H9 (cell line): ENCODE results near the gene PARP8. TPM values are rescaled to one million over a fixed set of nuclear protein-coding genes. Genes with fewer than 3 reads are reported as not detected.

Experiments
- DNase-seq: peaks from one replicate; pipeline ENCODE4 v3.0.0-alpha.2; 2017
- H2AFZ ChIP-seq: one replicate; pipeline ENCODE4 v1.6.1; 2013; ENCODE audit warnings: mild to moderate bottlenecking, low read length, control low read depth, moderate library complexity
- H2AK5ac ChIP-seq: 2 replicates; pipeline ENCODE4 v1.6.1; 2013; ENCODE audit warnings: low read length, control low read depth, mixed read lengths; ENCODE audit not compliant: insufficient read length
- H2BK120ac ChIP-seq: one replicate; pipeline ENCODE4 v1.6.1; 2013; ENCODE audit warnings: low read depth, mild to moderate bottlenecking, low read length, control low read depth, inconsistent platforms; ENCODE audit not compliant: poor library complexity, severe bottlenecking
- H2BK12ac ChIP-seq: 2 replicates; pipeline ENCODE4 v1.6.1; 2013; ENCODE audit warnings: low read length, control low read depth, mixed read lengths, low read depth; ENCODE audit not compliant: insufficient read length
- H2BK15ac ChIP-seq: 2 replicates; pipeline ENCODE4 v1.6.1; 2013; ENCODE audit warnings: low read depth, low read length, control low read depth
- H2BK20ac ChIP-seq: one replicate; pipeline ENCODE4 v1.6.1; 2013; ENCODE audit warnings: low read depth, mild to moderate bottlenecking, low read length, control low read depth, inconsistent platforms; ENCODE audit not compliant: poor library complexity, severe bottlenecking
- H2BK5ac ChIP-seq: 2 replicates; pipeline ENCODE4 v1.6.1; 2013; ENCODE audit warnings: low read length, control low read depth, mixed read lengths; ENCODE audit not compliant: insufficient read length
- H3K14ac ChIP-seq: 2 replicates; pipeline ENCODE4 v1.6.1; 2013; ENCODE audit warnings: low read length, control low read depth; ENCODE audit not compliant: insufficient read depth
- H3K18ac ChIP-seq: 2 replicates; pipeline ENCODE4 v1.6.1; 2013; ENCODE audit warnings: low read depth, mild to moderate bottlenecking, mixed read lengths, low read length, control low read depth; ENCODE audit not compliant: insufficient read length
- H3K23ac ChIP-seq: 2 replicates; pipeline ENCODE4 v1.6.1; 2013; ENCODE audit warnings: low read length, control low read depth, mixed read lengths, low read depth; ENCODE audit not compliant: insufficient read length
- H3K23me2 ChIP-seq: 2 replicates; pipeline ENCODE4 v1.6.1; 2013; ENCODE audit warnings: low read depth, mild to moderate bottlenecking, mixed read lengths, low read length, control low read depth; ENCODE audit not compliant: insufficient read length, poor library complexity, severe bottlenecking
- H3K27ac ChIP-seq: 2 replicates; pipeline ENCODE4 v1.5.1; 2013; ENCODE audit warnings: low read length, control low read depth, mixed read lengths, low read depth; ENCODE audit not compliant: insufficient read length
- H3K27me3 ChIP-seq: 2 replicates; pipeline ENCODE4 v1.6.1; 2013; ENCODE audit warnings: low read length, control low read depth, inconsistent platforms; ENCODE audit not compliant: insufficient read depth
- H3K4ac ChIP-seq: 2 replicates; pipeline ENCODE4 v1.6.1; 2013; ENCODE audit warnings: low read depth, mild to moderate bottlenecking, control low read depth, inconsistent platforms, low read length, moderate library complexity
- H3K4me1 ChIP-seq: 2 replicates; pipeline ENCODE4 v1.6.1; 2013; ENCODE audit warnings: low read length, control low read depth, inconsistent platforms; ENCODE audit not compliant: insufficient read depth
- H3K4me2 ChIP-seq: 2 replicates; pipeline ENCODE4 v1.6.1; 2013; ENCODE audit warnings: low read length, control low read depth, mixed read lengths; ENCODE audit not compliant: insufficient read length, insufficient read depth
- H3K56ac ChIP-seq: 2 replicates; pipeline ENCODE4 v1.6.1; 2013; ENCODE audit warnings: low read depth, mild to moderate bottlenecking, mixed read lengths, low read length, control low read depth; ENCODE audit not compliant: insufficient read length
- H3K79me1 ChIP-seq: 2 replicates; pipeline ENCODE4 v1.6.1; 2013; ENCODE audit warnings: low read depth, mild to moderate bottlenecking, moderate library complexity, low read length, control low read depth, inconsistent platforms; ENCODE audit not compliant: insufficient read depth, poor library complexity, severe bottlenecking
- H3K79me2 ChIP-seq: 2 replicates; pipeline ENCODE4 v1.6.1; 2013; ENCODE audit warnings: low read length, control low read depth, inconsistent platforms; ENCODE audit not compliant: insufficient read depth
- H3K9ac ChIP-seq: 2 replicates; pipeline ENCODE4 v1.6.1; 2013; ENCODE audit warnings: low read length, control low read depth, mixed read lengths; ENCODE audit not compliant: insufficient read length; ENCODE audit errors: extremely low read depth
- H3K9me3 ChIP-seq: one replicate; pipeline ENCODE4 v1.6.1; 2013; ENCODE audit warnings: low read depth, low read length, inconsistent platforms; ENCODE audit not compliant: control insufficient read depth
- H3T11ph ChIP-seq: one replicate; pipeline ENCODE4 v1.6.1; 2013; ENCODE audit warnings: mild to moderate bottlenecking, low read length, control low read depth, inconsistent platforms
- H4K20me1 ChIP-seq: one replicate; pipeline ENCODE4 v1.6.1; 2013; ENCODE audit not compliant: control insufficient read depth, insufficient read length, insufficient read depth
- H4K5ac ChIP-seq: 2 replicates; pipeline ENCODE4 v1.6.1; 2013; ENCODE audit warnings: low read depth, mild to moderate bottlenecking, mixed read lengths, low read length, control low read depth; ENCODE audit not compliant: insufficient read length
- H4K8ac ChIP-seq: replicated peaks from 2 replicates; pipeline ENCODE4 v1.6.1; 2013; ENCODE audit warnings: low read length, control low read depth, mixed read lengths, low read depth; ENCODE audit not compliant: insufficient read length
- H4K91ac ChIP-seq: 2 replicates; pipeline ENCODE4 v1.6.1; 2013; ENCODE audit warnings: low read depth, mild to moderate bottlenecking, moderate library complexity, mixed read lengths, low read length, control low read depth; ENCODE audit not compliant: insufficient read length
- H3K27ac Mint-ChIP-seq, 3 experiments: 2 replicates in 2 of 3; 3 replicates in 1 of 3; pipeline ENCODE4 v1.8.0; 2020 to 2021; ENCODE audit warnings: mixed read lengths in 3 of 3, mild to moderate bottlenecking in 1 of 3, moderate library complexity in 1 of 3
- H3K27me3 Mint-ChIP-seq: 2 replicates; pipeline ENCODE4 v1.8.0; 2021; ENCODE audit warnings: low read depth, mild to moderate bottlenecking, moderate library complexity, mixed read lengths
- H3K36me3 Mint-ChIP-seq, 3 experiments: 2 replicates in 2 of 3; 3 replicates in 1 of 3; pipeline ENCODE4 v1.8.0; 2020 to 2021; ENCODE audit warnings: low read depth in 3 of 3, mixed read lengths in 3 of 3; ENCODE audit not compliant: insufficient read depth in 1 of 3
- H3K4me1 Mint-ChIP-seq, 2 experiments: 2 replicates each; pipeline ENCODE4 v1.8.0; 2020; ENCODE audit warnings: mixed read lengths in 2 of 2
- H3K4me3 Mint-ChIP-seq, 2 experiments: 2 replicates in 1 of 2; 3 replicates in 1 of 2; pipeline ENCODE4 v1.8.0; 2020 to 2021; ENCODE audit warnings: mild to moderate bottlenecking in 2 of 2, mixed read lengths in 2 of 2, moderate library complexity in 1 of 2
- H3K9me3 Mint-ChIP-seq, 2 experiments: 2 replicates in 1 of 2; 3 replicates in 1 of 2; pipeline ENCODE4 v1.8.0; 2020; ENCODE audit warnings: mild to moderate bottlenecking in 2 of 2, mixed read lengths in 2 of 2, moderate library complexity in 1 of 2
- CTCF ChIP-seq: fragments of 200-600 bp; sonication (generic); conservative IDR thresholded peaks from 3 replicates; pipeline ENCODE4 v1.8.0; 2021; ENCODE audit warnings: antibody characterized with exemption, mild to moderate bottlenecking
- total RNA-seq: library from RNA; stranded (reverse); gene quantifications from 2 replicates; pipeline ENCODE4 v1.2.1, GENCODE V29; 2021

PARP8 gene
- total RNA-seq, 1 experiment from 2014 or later, result 34.0 TPM

- H4K5ac ChIP-seq, result no peak overlapping the region
- H3K79me1 ChIP-seq, result no peaks in the 10 kb centered on the region
- H2AK5ac ChIP-seq, result no peak overlapping the region
- no peak overlapping the region for H4K91ac ChIP-seq
- H3K9me3 Mint-ChIP-seq, result no peaks in the 10 kb centered on the region
- no peak overlapping the region for H3K4ac ChIP-seq
- no peak for DNase-seq
- peaks cover 3 to 5% of the 10 kb centered on the region in 2 experiments for H3K4me1 Mint-ChIP-seq
- H2BK120ac ChIP-seq, result no peak overlapping the region
- H2BK12ac ChIP-seq, result no peak overlapping the region
- no peak overlapping the region for H2BK5ac ChIP-seq
- no peak overlapping the region for H2BK20ac ChIP-seq
- no peaks in the 10 kb centered on the region for H3K23me2 ChIP-seq
- H3K9ac ChIP-seq, result no peak overlapping the region
- H3K27ac ChIP-seq, result no peak overlapping the region
- no peak overlapping the region for H2BK15ac ChIP-seq
- H3K27me3 ChIP-seq, result no peaks in the 10 kb centered on the region
- no peak overlapping the region for H4K8ac ChIP-seq
- H2AFZ ChIP-seq, result no peak overlapping the region
- TF ChIP-seq CTCF, result no peak
- H3K79me2 ChIP-seq, result no peaks in the 10 kb centered on the region
- H3K27ac Mint-ChIP-seq, result no peak overlapping the region; a peak in 1 of 7 replicates
- no peak overlapping the region for H3K56ac ChIP-seq
- H3T11ph ChIP-seq, result no peak overlapping the region
- H3K4me3 Mint-ChIP-seq, result no peak overlapping the region
- no peak overlapping the region for H3K23ac ChIP-seq
- H3K18ac ChIP-seq, result no peak overlapping the region
- H3K27me3 Mint-ChIP-seq, result no peaks in the 10 kb centered on the region
- H3K14ac ChIP-seq, result no peak overlapping the region
- H3K9me3 ChIP-seq, result no peaks in the 10 kb centered on the region
- no peak overlapping the region for H3K4me2 ChIP-seq
- no peaks in the 10 kb centered on the region for H4K20me1 ChIP-seq
- peaks cover 0 to 5% (median 0%) of the 10 kb centered on the region in 3 experiments; a peak in 3 of 7 replicates for H3K36me3 Mint-ChIP-seq
- no peaks in the 10 kb centered on the region for H3K4me1 ChIP-seq
Measured at GRCh38 chr5:50839472-50839871, 173.0 kb downstream of the PARP8 start.
